NCI-H748 (cell line): ENCODE results near the gene SPDYC.
"Not testable (repeated sequence)": the region's sequence is repeated elsewhere in the genome, so short reads cannot be mapped to it uniquely, and the experiment has no call there.

ENCODE experiments used
- DNase-seq: peaks from one replicate; lab custom pipeline; 2025; ENCODE audit not compliant: unreplicated experiment; lab: John Stamatoyannopoulos, UW

The SPDYC gene

GRCh38 chr11:65167656-65168055, 2.4 kb upstream of the SPDYC start:
- no peak for DNase-seq

DNA sequence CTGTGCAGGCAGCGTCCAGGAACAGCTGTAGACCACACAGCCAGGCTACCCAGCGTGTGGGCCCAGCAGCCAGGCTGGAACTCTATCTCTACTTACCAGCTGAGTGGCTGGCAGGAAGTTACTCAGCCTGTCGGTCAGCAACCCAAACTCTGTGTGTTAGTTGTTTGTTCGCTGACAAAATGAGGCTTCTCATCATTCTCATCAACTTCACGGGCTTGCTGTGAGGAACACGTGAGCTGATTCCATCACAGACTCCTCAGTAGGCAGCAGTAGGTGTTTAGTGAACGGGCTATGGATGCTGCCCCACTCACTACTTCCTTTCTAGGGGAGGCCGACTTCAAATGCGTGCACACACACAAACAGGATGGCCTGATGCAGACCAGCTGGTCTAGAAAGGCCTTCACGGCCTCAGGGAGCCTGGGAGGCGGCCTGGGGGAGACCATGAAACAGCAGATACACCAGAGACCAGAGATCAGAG, 830 bp upstream of the SPDYC start:
- no peak for DNase-seq

DNA sequence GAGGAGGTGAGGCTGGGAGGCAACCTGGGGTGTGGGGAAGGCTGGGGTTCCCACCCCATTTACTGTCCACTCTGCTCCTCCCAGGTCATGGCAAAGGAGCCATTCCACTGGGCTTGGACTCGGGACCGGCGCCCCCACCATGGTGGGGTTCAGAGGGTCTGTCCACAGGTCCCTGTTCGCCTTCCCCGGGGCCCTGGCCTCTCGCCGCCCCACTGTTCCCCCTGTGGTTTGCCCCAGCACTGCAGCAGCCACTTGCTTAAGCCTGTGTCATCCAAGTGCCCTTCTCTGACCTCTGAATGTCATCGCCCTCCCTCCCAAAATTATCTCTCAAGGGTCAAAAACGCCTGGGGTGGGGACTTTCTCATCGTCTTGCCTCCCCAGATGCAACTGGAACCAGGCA, 2.6 kb downstream of the SPDYC start:
- no peak for DNase-seq

DNA sequence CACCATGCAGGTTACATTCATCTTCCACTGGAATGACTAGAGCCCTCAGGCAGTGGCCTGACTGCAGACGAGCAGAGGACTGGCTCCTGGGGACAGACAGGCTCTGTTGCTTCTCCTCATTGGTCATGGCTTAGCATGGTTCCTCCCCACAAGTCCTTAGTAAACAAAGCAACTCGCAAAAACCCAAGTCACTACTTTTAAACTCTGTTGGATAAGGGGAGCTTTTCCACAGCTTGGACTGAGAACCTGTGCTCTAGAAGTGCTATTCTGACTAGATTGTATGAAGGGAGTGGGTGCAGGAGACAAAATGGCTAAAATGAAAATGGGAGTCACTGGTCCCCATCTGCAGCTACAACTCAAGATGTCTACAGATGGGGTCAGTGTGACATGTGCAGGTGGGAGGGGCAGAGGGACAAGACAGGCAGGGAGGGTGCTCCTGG, 4.6 kb downstream of the SPDYC start:
- DNase-seq: not testable (repeated sequence)

- peak; percentile 77 for DNase-seq
Observed at GRCh38 chr11:65180877-65181568, 11.0 kb downstream of the SPDYC start.

DNA sequence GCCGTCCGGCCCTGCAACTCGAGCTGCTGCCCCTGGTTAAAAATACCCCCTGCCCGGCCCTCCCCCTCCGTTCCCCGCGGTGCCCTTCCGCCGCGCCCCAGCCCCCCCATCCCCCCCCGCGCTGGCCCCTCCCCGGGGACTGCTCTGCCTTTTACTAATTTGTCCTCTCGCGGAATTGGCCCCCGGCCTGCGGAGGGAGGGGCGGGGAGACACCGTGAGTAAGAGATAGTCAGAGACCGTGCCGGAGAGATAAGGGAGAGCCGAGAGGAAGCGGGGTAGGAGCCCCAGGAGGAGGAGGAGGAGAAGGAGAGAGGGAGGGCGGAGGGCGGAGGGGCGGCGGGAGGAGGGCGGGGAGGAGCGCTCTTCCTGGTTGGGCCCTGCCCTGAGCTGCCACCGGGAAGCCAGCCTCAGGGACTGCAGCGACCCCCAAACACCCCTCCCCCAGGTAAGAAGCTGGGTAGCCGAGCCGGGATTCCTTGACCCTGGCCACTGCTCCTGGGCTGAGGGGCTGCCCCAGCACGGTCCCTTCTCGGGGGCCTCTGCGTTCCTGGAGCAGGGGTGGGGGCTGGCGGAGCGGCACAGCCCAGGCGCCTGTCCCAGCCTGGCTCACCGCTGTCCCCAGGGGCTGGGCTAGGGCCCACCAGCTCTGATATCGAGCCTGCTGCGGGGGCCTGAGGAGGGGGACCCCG, 11.7 kb downstream of the SPDYC start, which contains the start of gene CAPN1:
Gene CAPN1, plus strand, starts transcription at position 360 of the 689 bp plus-strand sequence. CDS start 774 bp downstream, outside the sequence.
- DNase-seq: peak; percentile 74

GRCh38 chr11:65182258-65183170, 12.5 kb downstream of the SPDYC start:
- peak; percentile 70 for DNase-seq

- no peak for DNase-seq
Observed at GRCh38 chr11:65183201-65183891, 13.3 kb downstream of the SPDYC start.

GRCh38 chr11:65184146-65184545, 14.1 kb downstream of the SPDYC start:
- no peak for DNase-seq

DNA sequence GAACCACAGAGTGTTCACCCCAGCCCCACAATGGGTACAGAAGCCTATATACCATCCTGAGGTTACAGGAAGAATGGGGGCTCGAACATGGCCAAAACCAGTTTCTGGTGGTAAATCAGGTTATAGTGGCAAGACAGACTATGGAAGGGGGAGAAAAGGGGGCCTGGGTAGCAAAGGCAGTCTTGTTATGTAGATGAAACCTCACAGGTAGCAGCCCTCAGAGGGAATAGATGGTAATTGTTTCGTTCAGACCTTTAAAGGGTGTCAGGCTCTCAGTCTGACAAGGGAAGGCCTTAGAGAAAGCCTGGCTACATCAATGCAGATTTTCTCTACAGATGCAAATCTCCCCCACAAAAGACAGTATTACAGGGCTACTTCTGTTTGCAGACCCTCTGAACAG, 15.1 kb downstream of the SPDYC start:
- DNase-seq: no peak

GRCh38 chr11:65185869-65186341, 15.9 kb downstream of the SPDYC start:
- DNase-seq: no peak

GRCh38 chr11:65186701-65187100, 16.7 kb downstream of the SPDYC start:
- DNase-seq: no peak

DNA sequence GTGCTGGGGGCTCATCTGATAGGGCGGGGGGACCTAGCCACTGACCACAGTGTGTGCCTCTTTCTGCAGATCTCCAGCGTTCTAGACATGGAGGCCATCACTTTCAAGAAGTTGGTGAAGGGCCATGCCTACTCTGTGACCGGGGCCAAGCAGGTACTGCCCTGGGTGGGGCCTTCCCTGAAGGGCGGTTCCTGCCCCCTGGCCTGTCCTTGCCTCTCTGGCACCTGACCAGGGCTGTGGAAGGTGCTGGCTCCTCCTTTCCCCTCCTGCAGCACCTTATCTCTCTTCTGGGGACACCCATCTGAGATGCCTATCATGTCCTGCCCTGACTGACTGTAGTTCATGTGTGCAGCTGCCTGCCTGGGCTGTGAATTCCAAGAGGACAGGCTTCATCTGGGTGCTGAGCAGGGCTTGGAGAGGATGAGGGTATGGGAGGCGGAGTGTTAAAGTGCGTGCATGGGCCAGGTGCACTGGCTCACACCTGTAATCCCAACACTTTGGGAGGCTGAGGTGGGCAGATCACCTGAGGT, 17.2 kb downstream of the SPDYC start:
- DNase-seq: no peak

GRCh38 chr11:65187971-65188461, 18.0 kb downstream of the SPDYC start:
- DNase-seq: no peak

- no peak for DNase-seq
Observed at GRCh38 chr11:65188486-65188885, 18.5 kb downstream of the SPDYC start.

DNA sequence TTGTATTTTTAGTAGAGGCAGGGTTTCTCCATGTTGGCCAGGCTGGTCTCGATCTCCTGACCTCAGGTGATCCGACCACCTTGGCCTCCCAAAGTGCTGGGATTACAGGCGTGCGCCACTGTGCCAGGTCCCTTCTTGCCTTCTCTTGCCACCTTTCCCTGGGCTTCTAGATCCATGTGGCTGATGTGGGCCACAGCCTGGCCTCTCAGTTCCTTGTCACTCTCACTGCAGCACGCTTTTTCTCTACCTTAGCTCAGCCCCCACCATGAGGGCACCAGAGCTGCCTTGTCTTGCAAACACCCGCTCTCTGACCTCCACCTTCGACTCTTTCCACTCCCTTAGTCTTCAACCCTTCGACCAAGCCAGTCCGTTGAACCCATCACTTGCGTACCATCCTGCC, 19.2 kb downstream of the SPDYC start:
- DNase-seq: no peak

DNA sequence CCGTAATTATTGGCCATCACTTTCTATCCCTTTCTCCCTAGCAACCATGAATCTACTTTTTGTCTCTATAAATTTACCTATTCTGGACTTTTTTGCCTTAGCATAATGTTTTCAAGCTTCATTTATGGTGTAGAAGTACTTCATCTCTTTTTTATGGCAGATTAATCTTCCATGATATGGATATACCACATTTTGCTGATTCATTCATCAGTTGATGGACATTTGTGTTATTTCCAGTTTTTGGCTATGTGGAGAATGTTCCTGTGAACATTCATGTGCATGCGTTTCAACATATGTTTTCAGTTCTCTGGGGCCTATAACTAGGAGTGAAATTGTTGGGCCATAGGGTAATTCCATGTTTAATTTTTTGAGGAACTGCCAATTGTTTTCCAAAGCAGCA, 24.5 kb downstream of the SPDYC start:
- DNase-seq: no peak

- DNase-seq: no peak
Observed at GRCh38 chr11:65204143-65204542, 34.1 kb downstream of the SPDYC start.

- DNase-seq: peak; percentile 47
Observed at GRCh38 chr11:65204646-65205601, 34.9 kb downstream of the SPDYC start.
